ENCODE data around the gene TPBGL.

The TPBGL gene

GRCh38 chr11:75233754-75234172 lies 6.8 kb upstream of the TPBGL start:
- Mint-ChIP-seq H3K36me3 (ENCODE audit: low read depth) (no peaks in the 10 kb centered on the region), H3K27me3 (peaks cover 16% of the 10 kb centered on the region), H3K4me3 (no peak overlapping the region), H3K4me1 (ENCODE audit: low read depth) (no peaks in the 10 kb centered on the region), H3K27ac (no peak overlapping the region), H3K9me3 (no peaks in the 10 kb centered on the region)
- DNase-seq = no peak

GRCh38 chr11:75236062-75236461 lies 4.5 kb upstream of the TPBGL start:
- Mint-ChIP-seq H3K36me3 (ENCODE audit: low read depth) (no peaks in the 10 kb centered on the region), H3K4me1 (ENCODE audit: low read depth) (peaks cover 6% of the 10 kb centered on the region), H3K27ac (no peak overlapping the region), H3K27me3 (peaks cover 28% of the 10 kb centered on the region), H3K4me3 (no peak overlapping the region), H3K9me3 (no peaks in the 10 kb centered on the region)
- no peak for DNase-seq

- no peaks in the 10 kb centered on the region for H3K36me3 Mint-ChIP-seq (ENCODE audit: low read depth)
- H3K27ac Mint-ChIP-seq = no peak overlapping the region
- no peaks in the 10 kb centered on the region for H3K9me3 Mint-ChIP-seq
- H3K27me3 Mint-ChIP-seq = peaks cover 28% of the 10 kb centered on the region
- DNase-seq = no peak
- no peak overlapping the region for H3K4me3 Mint-ChIP-seq
- H3K4me1 Mint-ChIP-seq (ENCODE audit: low read depth) = peaks cover 6% of the 10 kb centered on the region
Measured at GRCh38 chr11:75237050-75237449, 3.5 kb upstream of the TPBGL start.

- DNase-seq = no peak
- Mint-ChIP-seq H3K27ac (no peak overlapping the region), H3K4me3 (no peak overlapping the region), H3K9me3 (no peaks in the 10 kb centered on the region), H3K27me3 (peaks cover 46% of the 10 kb centered on the region), H3K4me1 (ENCODE audit: low read depth) (peaks cover 11% of the 10 kb centered on the region), H3K36me3 (ENCODE audit: low read depth) (no peaks in the 10 kb centered on the region)
Measured at GRCh38 chr11:75238595-75239440, 1.8 kb upstream of the TPBGL start.

- no peak overlapping the region for H3K27ac Mint-ChIP-seq
- H3K4me3 Mint-ChIP-seq = peak overlapping the region; percentile 73
- H3K4me1 Mint-ChIP-seq (ENCODE audit: low read depth) = peaks cover 11% of the 10 kb centered on the region
- no peaks in the 10 kb centered on the region for H3K36me3 Mint-ChIP-seq (ENCODE audit: low read depth)
- no peaks in the 10 kb centered on the region for H3K9me3 Mint-ChIP-seq
- no peak for DNase-seq
- H3K27me3 Mint-ChIP-seq = peaks cover 50% of the 10 kb centered on the region
Measured at GRCh38 chr11:75239531-75240290, 863 bp upstream of the TPBGL start.

GRCh38 chr11:75241036-75241905 lies 697 bp downstream of the TPBGL start:
- Mint-ChIP-seq H3K27me3 (peaks cover 43% of the 10 kb centered on the region), H3K27ac (no peak overlapping the region), H3K9me3 (no peaks in the 10 kb centered on the region), H3K4me1 (ENCODE audit: low read depth) (peaks cover 11% of the 10 kb centered on the region), H3K36me3 (ENCODE audit: low read depth) (no peaks in the 10 kb centered on the region), H3K4me3 (peak overlapping the region; percentile 70)
- DNase-seq = peak; percentile 95

GRCh38 chr11:75241906-75242644 lies 1.5 kb downstream of the TPBGL start:
- no peaks in the 10 kb centered on the region for H3K9me3 Mint-ChIP-seq
- H3K4me3 Mint-ChIP-seq = peak overlapping the region; percentile 70
- H3K27ac Mint-ChIP-seq = peak overlapping the region; percentile 40
- H3K36me3 Mint-ChIP-seq (ENCODE audit: low read depth) = no peaks in the 10 kb centered on the region
- H3K27me3 Mint-ChIP-seq = peaks cover 38% of the 10 kb centered on the region
- H3K4me1 Mint-ChIP-seq (ENCODE audit: low read depth) = peaks cover 11% of the 10 kb centered on the region
- no peak for DNase-seq

- peak; percentile 26 for DNase-seq
- H3K27ac Mint-ChIP-seq = no peak overlapping the region
Measured at GRCh38 chr11:75242722-75243600, 2.4 kb downstream of the TPBGL start.

GRCh38 chr11:75244052-75244814 lies 3.7 kb downstream of the TPBGL start:
- no peaks in the 10 kb centered on the region for H3K36me3 Mint-ChIP-seq (ENCODE audit: low read depth)
- H3K27me3 Mint-ChIP-seq = peaks cover 34% of the 10 kb centered on the region
- H3K9me3 Mint-ChIP-seq = no peaks in the 10 kb centered on the region
- H3K27ac Mint-ChIP-seq = no peak overlapping the region
- DNase-seq = no peak
- no peak overlapping the region for H3K4me3 Mint-ChIP-seq
- peaks cover 14% of the 10 kb centered on the region for H3K4me1 Mint-ChIP-seq (ENCODE audit: low read depth)

More at GRCh38 chr11:75242722-75243600, 2.4 kb downstream of the TPBGL start:
- peaks cover 11% of the 10 kb centered on the region for H3K4me1 Mint-ChIP-seq (ENCODE audit: low read depth)
- peaks cover 38% of the 10 kb centered on the region for H3K27me3 Mint-ChIP-seq
- H3K4me3 Mint-ChIP-seq = peak overlapping the region; percentile 68
- H3K9me3 Mint-ChIP-seq = no peaks in the 10 kb centered on the region
- no peaks in the 10 kb centered on the region for H3K36me3 Mint-ChIP-seq (ENCODE audit: low read depth)

GRCh38 chr11:75245356-75246005 lies 4.9 kb downstream of the TPBGL start:
- no peak for DNase-seq
- Mint-ChIP-seq H3K36me3 (ENCODE audit: low read depth) (no peaks in the 10 kb centered on the region), H3K4me3 (no peak overlapping the region), H3K27ac (no peak overlapping the region), H3K9me3 (no peaks in the 10 kb centered on the region), H3K27me3 (peaks cover 30% of the 10 kb centered on the region), H3K4me1 (ENCODE audit: low read depth) (peaks cover 7% of the 10 kb centered on the region)

GRCh38 chr11:75246006-75246670 lies 5.6 kb downstream of the TPBGL start:
- peak; percentile 17 for DNase-seq
- Mint-ChIP-seq H3K36me3 (ENCODE audit: low read depth) (no peaks in the 10 kb centered on the region), H3K4me1 (ENCODE audit: low read depth) (peaks cover 7% of the 10 kb centered on the region), H3K9me3 (no peaks in the 10 kb centered on the region), H3K27me3 (peaks cover 30% of the 10 kb centered on the region), H3K4me3 (no peak overlapping the region), H3K27ac (no peak overlapping the region)

Data from activated T-cell treated with anti-CD3 and anti-CD28 coated beads, Interleukin-2, amount 50 U/mL, for 24 hours (primary cell).